ENCODE data around the gene PLCG2. TPM values are rescaled to one million over a fixed set of nuclear protein-coding genes. Genes with fewer than 3 reads are reported as not detected.
"Not testable (repeated sequence)": the region's sequence is repeated elsewhere in the genome, so short reads cannot be mapped to it uniquely, and the experiment has no call there.

The PLCG2 gene
- total RNA-seq, 2 experiments from 2014 or later = 196 to 485 TPM

- no peak overlapping the region for H3K4me3 ChIP-seq (ENCODE audit: low read depth, low read length, poor library complexity, severe bottlenecking)
- TF ChIP-seq, protein P1, sequence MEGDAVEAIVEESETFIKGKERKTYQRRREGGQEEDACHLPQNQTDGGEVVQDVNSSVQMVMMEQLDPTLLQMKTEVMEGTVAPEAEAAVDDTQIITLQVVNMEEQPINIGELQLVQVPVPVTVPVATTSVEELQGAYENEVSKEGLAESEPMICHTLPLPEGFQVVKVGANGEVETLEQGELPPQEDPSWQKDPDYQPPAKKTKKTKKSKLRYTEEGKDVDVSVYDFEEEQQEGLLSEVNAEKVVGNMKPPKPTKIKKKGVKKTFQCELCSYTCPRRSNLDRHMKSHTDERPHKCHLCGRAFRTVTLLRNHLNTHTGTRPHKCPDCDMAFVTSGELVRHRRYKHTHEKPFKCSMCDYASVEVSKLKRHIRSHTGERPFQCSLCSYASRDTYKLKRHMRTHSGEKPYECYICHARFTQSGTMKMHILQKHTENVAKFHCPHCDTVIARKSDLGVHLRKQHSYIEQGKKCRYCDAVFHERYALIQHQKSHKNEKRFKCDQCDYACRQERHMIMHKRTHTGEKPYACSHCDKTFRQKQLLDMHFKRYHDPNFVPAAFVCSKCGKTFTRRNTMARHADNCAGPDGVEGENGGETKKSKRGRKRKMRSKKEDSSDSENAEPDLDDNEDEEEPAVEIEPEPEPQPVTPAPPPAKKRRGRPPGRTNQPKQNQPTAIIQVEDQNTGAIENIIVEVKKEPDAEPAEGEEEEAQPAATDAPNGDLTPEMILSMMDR (conservative IDR thresholded peaks at IDR 0.05; ENCODE audit: low read length) = no peak
- TF ChIP-seq EZH2phosphoT487 (IDR thresholded peaks at IDR 0.05; ENCODE audit: borderline replicate concordance, low read depth, low read length) = no peak
- no peak overlapping the region for H3K4me2 ChIP-seq (ENCODE audit: low read length)
- H3K4me1 ChIP-seq (ENCODE audit: insufficient read depth, low read length, poor library complexity, severe bottlenecking) = no peaks in the 10 kb centered on the region
- BruUV-seq (replicated peaks) = no TSS peak
- intact Hi-C loops (cut with micrococcal nuclease; ENCODE audit: unreplicated experiment) = no loop called here
- no peak overlapping the region for H2AFZ ChIP-seq (ENCODE audit: low read length)
- H3K9me2 ChIP-seq (ENCODE audit: insufficient read depth, low read length) = no peaks in the 10 kb centered on the region
- H4K20me1 ChIP-seq (ENCODE audit: insufficient read depth, low read length) = no peaks in the 10 kb centered on the region
- peaks cover 9% of the 10 kb centered on the region; the same call in 1 of the 2 replicates for H3K9me3 ChIP-seq (ENCODE audit: low read length)
- no peaks in the 10 kb centered on the region for H3K79me2 ChIP-seq (ENCODE audit: insufficient read depth, low read depth, low read length)
- no peaks in the 10 kb centered on the region for H3K36me3 ChIP-seq (ENCODE audit: insufficient read depth, low read length)
- no peak overlapping the region for H3K27ac ChIP-seq (ENCODE audit: low read depth, low read length, poor library complexity, severe bottlenecking)
- CTCF ChIA-PET (ENCODE audit: unreplicated experiment) = no interaction called here
- DNase-seq (ENCODE audit: low spot score) = no peak
- POLR2A ChIA-PET = no interaction called here
These were observed 194.6 kb downstream of the PLCG2 start for GRCh38 chr16:81973737-81974136.

DNA sequence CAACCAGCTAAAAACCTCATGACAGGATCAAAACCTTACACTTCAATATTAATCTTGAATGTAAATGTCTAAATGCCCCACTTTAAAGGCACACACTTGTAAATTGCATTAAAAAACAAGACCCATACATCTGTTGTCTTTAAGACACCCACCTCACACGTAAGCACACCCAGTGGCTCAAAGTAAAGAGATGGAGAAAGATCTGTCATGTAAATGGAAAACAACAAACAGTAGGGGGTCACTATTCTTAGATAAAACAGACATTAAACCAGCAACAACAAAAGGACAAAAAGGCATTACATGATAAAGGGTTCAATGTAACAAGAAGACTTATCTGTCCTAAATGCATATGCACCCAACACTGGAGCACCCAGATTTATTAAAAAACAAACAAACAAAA, 196.5 kb downstream of the PLCG2 start:
- POLR2A ChIA-PET = no interaction called here
- no peaks in the 10 kb centered on the region for H3K79me2 ChIP-seq (ENCODE audit: insufficient read depth, low read depth, low read length)
- H4K20me1 ChIP-seq (ENCODE audit: insufficient read depth, low read length) = no peaks in the 10 kb centered on the region
- H3K36me3 ChIP-seq (ENCODE audit: insufficient read depth, low read length) = no peaks in the 10 kb centered on the region
- no peak overlapping the region for H2AFZ ChIP-seq (ENCODE audit: low read length)
- no peak overlapping the region for H3K4me3 ChIP-seq (ENCODE audit: low read depth, low read length, poor library complexity, severe bottlenecking)
- no peak for DNase-seq (ENCODE audit: low spot score)
- H3K9me3 ChIP-seq (ENCODE audit: low read length) = peaks cover 9% of the 10 kb centered on the region; the same call in 1 of the 2 replicates
- no peaks in the 10 kb centered on the region for H3K4me1 ChIP-seq (ENCODE audit: insufficient read depth, low read length, poor library complexity, severe bottlenecking)
- BruUV-seq (replicated peaks) = no TSS peak
- no peak for TF ChIP-seq EZH2phosphoT487 (IDR thresholded peaks at IDR 0.05; ENCODE audit: borderline replicate concordance, low read depth, low read length)
- TF ChIP-seq, protein P1 (conservative IDR thresholded peaks at IDR 0.05; ENCODE audit: low read length) = no peak
- CTCF ChIA-PET (ENCODE audit: unreplicated experiment) = no interaction called here
- no peak overlapping the region for H3K4me2 ChIP-seq (ENCODE audit: low read length)
- intact Hi-C loops (cut with micrococcal nuclease; ENCODE audit: unreplicated experiment) = no loop called here
- H3K9me2 ChIP-seq (ENCODE audit: insufficient read depth, low read length) = no peaks in the 10 kb centered on the region
- no peak overlapping the region for H3K27ac ChIP-seq (ENCODE audit: low read depth, low read length, poor library complexity, severe bottlenecking)

DNA sequence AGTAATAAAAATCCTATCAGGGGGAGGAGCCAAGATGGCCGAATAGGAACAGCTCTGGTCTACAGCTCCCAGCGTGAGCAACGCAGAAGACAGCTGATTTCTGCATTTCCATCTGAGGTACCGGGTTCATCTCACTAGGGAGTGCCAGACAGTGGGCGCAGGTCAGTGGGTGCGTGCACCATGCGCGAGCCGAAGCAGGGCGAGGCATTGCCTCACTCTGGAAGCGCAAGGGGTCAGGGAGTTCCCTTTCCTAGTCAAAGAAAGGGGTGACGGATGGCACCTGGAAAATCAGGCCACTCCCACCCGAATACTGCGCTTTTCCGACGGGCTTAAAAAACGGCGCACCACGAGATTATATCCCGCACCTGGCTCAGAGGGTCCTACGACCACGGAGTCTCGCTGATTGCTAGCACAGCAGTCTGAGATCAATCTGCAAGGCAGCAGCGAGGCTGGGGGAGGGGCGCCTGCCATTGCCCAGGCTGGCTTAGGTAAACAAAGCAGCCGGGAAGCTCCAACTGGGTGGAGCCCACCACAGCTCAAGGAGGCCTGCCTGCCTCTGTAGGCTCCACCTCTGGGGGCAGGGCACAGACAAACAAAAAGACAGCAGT, 198.3 kb downstream of the PLCG2 start:
- DNase-seq (ENCODE audit: low spot score); BruUV-seq (replicated peaks): not testable (repeated sequence)

More for the DNA sequence above, 198.3 kb downstream of the PLCG2 start:
- H3K79me2 ChIP-seq (ENCODE audit: insufficient read depth, low read depth, low read length); intact Hi-C loops (cut with micrococcal nuclease; ENCODE audit: unreplicated experiment); H3K4me1 ChIP-seq (ENCODE audit: insufficient read depth, low read length, poor library complexity, severe bottlenecking); H3K9me3 ChIP-seq (ENCODE audit: low read length); H3K9me2 ChIP-seq (ENCODE audit: insufficient read depth, low read length); CTCF ChIA-PET (ENCODE audit: unreplicated experiment); H3K4me3 ChIP-seq (ENCODE audit: low read depth, low read length, poor library complexity, severe bottlenecking); H3K4me2 ChIP-seq (ENCODE audit: low read length); H3K36me3 ChIP-seq (ENCODE audit: insufficient read depth, low read length); H3K27ac ChIP-seq (ENCODE audit: low read depth, low read length, poor library complexity, severe bottlenecking); POLR2A ChIA-PET; H4K20me1 ChIP-seq (ENCODE audit: insufficient read depth, low read length); H2AFZ ChIP-seq (ENCODE audit: low read length): not testable (repeated sequence)

Measured in OCI-LY7 (cell line).